Nephron progenitor cell (in vitro differentiated cells): ENCODE results near the gene CMTM3.

Source experiments
- DNase-seq: peaks from one replicate; pipeline ENCODE4 v3.0.0; 2021
- H3K27ac Mint-ChIP-seq: 2 replicates; pipeline ENCODE4 v1.8.0; 2021; ENCODE audit warnings: mild to moderate bottlenecking, moderate library complexity, mixed read lengths
- H3K27me3 Mint-ChIP-seq: 2 replicates; pipeline ENCODE4 v1.8.0; 2021; ENCODE audit warnings: mild to moderate bottlenecking, low read depth, mixed read lengths; ENCODE audit not compliant: poor library complexity
- H3K36me3 Mint-ChIP-seq: 2 replicates; pipeline ENCODE4 v1.8.0; 2021; ENCODE audit warnings: low read depth, mixed read lengths
- H3K4me1 Mint-ChIP-seq: 2 replicates; pipeline ENCODE4 v1.8.0; 2021; ENCODE audit warnings: mixed read lengths
- H3K4me3 Mint-ChIP-seq: 2 replicates; pipeline ENCODE4 v1.8.0; 2021; ENCODE audit warnings: mild to moderate bottlenecking, moderate library complexity, mixed read lengths
- H3K9me3 Mint-ChIP-seq: 2 replicates; pipeline ENCODE4 v1.8.0; 2021; ENCODE audit warnings: mild to moderate bottlenecking, moderate library complexity, mixed read lengths
- TF ChIP-seq, protein P1 (sequence below): fragments of 200-600 bp; sonication (generic); IDR thresholded peaks from 2 replicates; pipeline ENCODE4 v1.5.0; 2021; ENCODE audit warnings: antibody characterized with exemption

CMTM3 gene

DNA sequence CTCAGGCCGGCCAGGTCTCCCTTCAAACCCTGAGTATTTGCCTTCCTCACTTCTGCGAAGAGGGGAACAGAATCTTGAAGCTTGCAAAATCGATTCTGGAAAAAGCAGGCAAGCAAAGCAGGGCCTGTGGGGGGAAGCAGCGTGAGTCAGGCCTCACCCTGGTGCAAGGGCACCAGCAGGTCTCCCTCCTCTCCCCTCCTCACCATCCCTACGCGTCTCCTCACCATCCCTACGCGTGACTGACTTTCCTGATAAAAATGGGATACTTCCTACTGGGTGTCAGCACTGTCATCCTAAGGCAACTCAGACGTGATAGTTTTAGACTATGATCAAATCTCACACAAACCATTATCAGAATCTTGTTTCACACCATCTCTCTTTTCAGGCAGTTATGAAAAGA is 12.1 kb downstream of the CMTM3 start:
- no peak for DNase-seq
- Mint-ChIP-seq H3K4me3 (no peak overlapping the region), H3K9me3 (peaks cover 4% of the 10 kb centered on the region), H3K27ac (peak overlapping the region; percentile 39), H3K36me3 (peaks cover 47% of the 10 kb centered on the region), H3K4me1 (peaks cover 39% of the 10 kb centered on the region), H3K27me3 (peaks cover under 1% of the 10 kb centered on the region)
- TF ChIP-seq, protein P1, sequence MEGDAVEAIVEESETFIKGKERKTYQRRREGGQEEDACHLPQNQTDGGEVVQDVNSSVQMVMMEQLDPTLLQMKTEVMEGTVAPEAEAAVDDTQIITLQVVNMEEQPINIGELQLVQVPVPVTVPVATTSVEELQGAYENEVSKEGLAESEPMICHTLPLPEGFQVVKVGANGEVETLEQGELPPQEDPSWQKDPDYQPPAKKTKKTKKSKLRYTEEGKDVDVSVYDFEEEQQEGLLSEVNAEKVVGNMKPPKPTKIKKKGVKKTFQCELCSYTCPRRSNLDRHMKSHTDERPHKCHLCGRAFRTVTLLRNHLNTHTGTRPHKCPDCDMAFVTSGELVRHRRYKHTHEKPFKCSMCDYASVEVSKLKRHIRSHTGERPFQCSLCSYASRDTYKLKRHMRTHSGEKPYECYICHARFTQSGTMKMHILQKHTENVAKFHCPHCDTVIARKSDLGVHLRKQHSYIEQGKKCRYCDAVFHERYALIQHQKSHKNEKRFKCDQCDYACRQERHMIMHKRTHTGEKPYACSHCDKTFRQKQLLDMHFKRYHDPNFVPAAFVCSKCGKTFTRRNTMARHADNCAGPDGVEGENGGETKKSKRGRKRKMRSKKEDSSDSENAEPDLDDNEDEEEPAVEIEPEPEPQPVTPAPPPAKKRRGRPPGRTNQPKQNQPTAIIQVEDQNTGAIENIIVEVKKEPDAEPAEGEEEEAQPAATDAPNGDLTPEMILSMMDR: no peak

DNA sequence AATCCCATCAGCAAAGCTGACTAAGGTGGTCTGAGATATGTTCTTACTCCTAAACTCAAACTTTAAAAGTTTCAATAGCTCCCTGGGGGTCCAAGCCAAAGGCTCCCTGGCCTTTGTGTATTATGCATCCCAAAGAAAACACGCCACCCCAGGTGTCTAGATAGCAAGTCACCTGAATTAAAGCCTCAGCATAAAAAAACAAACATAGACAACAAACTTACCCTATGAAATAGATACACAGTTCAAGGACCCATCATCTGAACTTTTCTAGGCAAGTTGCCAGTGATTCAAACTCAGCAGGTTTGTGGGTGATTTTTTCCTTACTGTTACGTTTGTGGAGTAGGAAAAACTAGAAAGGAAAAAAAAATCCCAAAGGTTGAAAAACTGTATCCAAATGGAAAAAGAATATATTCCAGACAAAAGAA is 12.5 kb downstream of the CMTM3 start:
- peak overlapping the region; percentile 39 for H3K27ac Mint-ChIP-seq
- TF ChIP-seq, protein P1: no peak
- no peak overlapping the region for H3K4me3 Mint-ChIP-seq
- H3K4me1 Mint-ChIP-seq: peaks cover 43% of the 10 kb centered on the region
- peaks cover 3% of the 10 kb centered on the region for H3K27me3 Mint-ChIP-seq
- DNase-seq: no peak
- H3K9me3 Mint-ChIP-seq: peaks cover 4% of the 10 kb centered on the region
- peaks cover 42% of the 10 kb centered on the region for H3K36me3 Mint-ChIP-seq

DNA sequence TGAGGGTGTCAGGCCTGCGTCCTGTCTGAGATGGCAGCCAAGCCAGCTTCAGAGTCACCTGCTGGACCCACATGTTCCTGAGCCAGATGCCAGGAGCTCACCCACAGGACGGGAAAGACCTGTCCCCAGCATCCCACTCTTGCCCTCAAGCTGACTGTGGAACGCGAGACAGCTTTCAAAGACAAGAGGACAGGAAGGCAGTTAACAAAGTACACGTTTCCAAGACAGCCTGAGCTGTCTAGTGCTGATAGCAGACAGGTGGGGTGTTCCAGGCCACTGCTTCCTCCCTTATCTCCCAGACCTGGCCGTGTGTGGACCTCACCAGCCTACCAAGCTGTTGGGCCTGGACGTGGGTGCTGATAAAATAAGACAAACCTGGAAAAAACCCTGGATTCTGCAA is 13.2 kb downstream of the CMTM3 start:
- Mint-ChIP-seq H3K4me3 (no peak overlapping the region), H3K27ac (no peak overlapping the region), H3K9me3 (peaks cover 4% of the 10 kb centered on the region), H3K36me3 (peaks cover 35% of the 10 kb centered on the region), H3K4me1 (peaks cover 48% of the 10 kb centered on the region), H3K27me3 (peaks cover 3% of the 10 kb centered on the region)
- no peak for DNase-seq
- TF ChIP-seq, protein P1: no peak

DNA sequence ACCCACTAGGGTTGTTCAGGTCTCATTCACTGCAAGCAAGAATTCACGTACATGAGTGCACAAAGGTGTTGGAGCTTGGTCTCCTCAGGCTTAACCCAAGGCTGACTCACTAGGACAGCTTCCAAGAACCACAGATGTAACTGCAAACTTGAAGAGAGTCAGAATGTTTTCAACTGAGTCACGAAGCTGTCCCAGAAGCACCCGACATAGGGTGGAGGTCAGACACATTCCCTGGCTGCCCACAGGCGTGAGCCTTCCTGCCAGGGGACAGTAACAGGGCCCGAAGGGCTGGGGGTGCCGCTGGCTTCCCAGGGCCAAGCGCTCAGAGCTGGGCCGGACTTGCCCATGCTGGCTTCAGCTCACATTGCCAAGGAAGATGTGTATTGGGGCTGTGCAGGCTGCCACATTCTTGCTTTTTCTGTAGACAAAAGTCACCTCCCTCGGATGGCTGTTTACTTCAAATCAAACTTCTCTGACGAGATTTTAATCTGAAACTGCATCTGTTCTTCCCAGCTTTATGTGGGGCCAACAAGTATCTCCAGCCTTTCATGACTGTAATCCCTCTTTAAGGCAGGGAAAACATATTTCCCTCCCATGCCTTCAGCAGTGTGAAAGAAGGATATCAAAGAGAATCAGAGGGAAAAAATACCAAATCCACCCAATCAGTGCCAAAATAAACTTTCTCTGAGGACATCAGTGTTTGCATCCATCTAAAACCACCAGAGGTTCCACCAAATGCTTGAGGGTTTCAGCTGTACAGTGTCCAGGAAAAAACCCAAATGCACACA is 14.3 kb downstream of the CMTM3 start:
- Mint-ChIP-seq H3K4me1 (peaks cover 59% of the 10 kb centered on the region), H3K36me3 (peaks cover 25% of the 10 kb centered on the region), H3K9me3 (no peaks in the 10 kb centered on the region), H3K27me3 (peaks cover 3% of the 10 kb centered on the region), H3K4me3 (no peak overlapping the region), H3K27ac (peak overlapping the region; percentile 45)
- DNase-seq: no peak
- TF ChIP-seq, protein P1: no peak

DNA sequence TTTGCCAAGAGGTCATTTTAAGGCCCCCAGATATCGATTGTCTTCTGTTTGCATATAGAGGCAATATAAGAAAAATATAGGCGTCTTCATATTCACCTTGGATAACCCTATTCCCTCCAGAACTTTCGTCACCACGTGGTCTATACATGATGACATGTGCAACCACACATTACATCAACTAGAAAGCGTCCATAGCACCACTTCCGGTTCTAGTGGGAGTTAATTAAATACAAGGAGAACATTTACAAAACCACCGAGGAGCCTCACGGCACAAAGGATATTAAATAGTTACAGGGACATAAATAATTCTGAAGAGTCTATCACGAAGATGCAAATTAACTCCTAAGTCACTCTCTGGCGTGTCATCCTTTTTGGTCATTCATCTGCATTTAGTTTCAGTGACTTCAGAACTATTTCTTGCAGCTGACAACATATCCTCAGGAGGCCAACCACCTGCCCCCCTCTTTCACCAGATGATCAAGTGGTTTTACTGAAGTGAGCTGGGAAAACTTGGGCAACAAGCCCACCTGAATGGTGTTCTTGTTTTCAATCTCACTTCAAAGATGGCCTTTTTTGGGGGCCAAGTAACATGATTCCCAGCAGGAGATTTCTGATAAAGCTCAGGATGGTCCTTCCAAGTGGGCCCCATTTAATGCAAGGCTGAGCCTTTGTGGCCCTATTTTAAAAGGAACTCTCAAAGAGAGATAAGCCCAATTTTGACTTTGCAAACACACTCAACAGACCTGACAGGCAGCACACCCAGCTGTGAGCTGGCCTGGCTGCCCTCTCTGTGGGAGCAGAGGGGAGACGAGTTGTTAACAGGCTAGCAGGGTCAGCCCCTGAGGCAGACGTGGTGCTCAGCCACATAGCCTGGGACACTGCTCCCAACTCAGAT is 15.3 kb downstream of the CMTM3 start:
- TF ChIP-seq, protein P1: no peak
- Mint-ChIP-seq H3K4me1 (peaks cover 62% of the 10 kb centered on the region), H3K36me3 (peaks cover 15% of the 10 kb centered on the region), H3K4me3 (no peak overlapping the region), H3K27me3 (peaks cover 3% of the 10 kb centered on the region), H3K9me3 (no peaks in the 10 kb centered on the region), H3K27ac (no peak overlapping the region)
- DNase-seq: no peak
